Measurements from ENCODE around the gene LLGL2. TPM values are rescaled to one million over a fixed set of nuclear protein-coding genes. Genes with fewer than 3 reads are reported as not detected.
"Not testable (repeated sequence)": the region's sequence is repeated elsewhere in the genome, so short reads cannot be mapped to it uniquely, and the experiment has no call there.

The LLGL2 gene
- total RNA-seq, 2 donors from 2014 or later = 43.0 to 65.3 TPM

- no peaks in the 10 kb centered on the region for H3K27me3 ChIP-seq (replicated peaks; ENCODE audit: insufficient read depth)
- H3K4me3 ChIP-seq = no peak overlapping the region
- DNase-seq (ENCODE audit: low spot score) = no peak
- H3K36me3 ChIP-seq = no peaks in the 10 kb centered on the region
- intact Hi-C loops (cut with DNase I) = loop anchor here (5.0 to 10.0 kb wide), 3 partner anchors 92 to 226 kb away; no protein-coding TSS in a partner anchor
- peaks cover 4% of the 10 kb centered on the region for H3K4me1 ChIP-seq (replicated peaks)
- no peak overlapping the region for H3K27ac ChIP-seq
- H3K9me3 ChIP-seq = no peaks in the 10 kb centered on the region
- WGBS = 83% methylated on average over 9 of the region's 9 CpGs
- no peak for TF ChIP-seq CTCF (IDR thresholded peaks at IDR 0.05)
These were observed 6.4 kb upstream of the LLGL2 start for GRCh38 chr17:75518983-75519537.

- H3K27ac ChIP-seq; H3K36me3 ChIP-seq; H3K9me3 ChIP-seq; intact Hi-C loops (cut with DNase I); H3K27me3 ChIP-seq (replicated peaks; ENCODE audit: insufficient read depth); DNase-seq (ENCODE audit: low spot score); H3K4me1 ChIP-seq (replicated peaks); H3K4me3 ChIP-seq: not testable (repeated sequence)
- WGBS = 93% methylated on average over 8 of the region's 8 CpGs
These were observed 5.1 kb upstream of the LLGL2 start for GRCh38 chr17:75520413-75520812.

GRCh38 chr17:75521290-75521689 lies 4.2 kb upstream of the LLGL2 start:
- Histone ChIP-seq H3K4me3 (no peak overlapping the region), H3K36me3 (no peaks in the 10 kb centered on the region), H3K27ac (no peak overlapping the region), H3K9me3 (no peaks in the 10 kb centered on the region), H3K27me3 (replicated peaks; ENCODE audit: insufficient read depth) (no peaks in the 10 kb centered on the region), H3K4me1 (replicated peaks) (no peaks in the 10 kb centered on the region)
- intact Hi-C loops (cut with DNase I) = no loop called here
- DNase-seq (ENCODE audit: low spot score) = no peak
- WGBS = 89% methylated on average over 8 of the region's 8 CpGs
- no peak for TF ChIP-seq POLR2A (IDR thresholded peaks at IDR 0.05)
- TF ChIP-seq POLR2AphosphoS5 (IDR thresholded peaks at IDR 0.05) = no peak
- TF ChIP-seq CTCF (IDR thresholded peaks at IDR 0.05) = no peak

- TF ChIP-seq CTCF (IDR thresholded peaks at IDR 0.05) (no peak), POLR2AphosphoS5 (IDR thresholded peaks at IDR 0.05) (no peak), POLR2A (IDR thresholded peaks at IDR 0.05) (no peak)
- DNase-seq (ENCODE audit: low spot score) = no peak
- intact Hi-C loops (cut with DNase I) = no loop called here
- 90% methylated on average over 33 of the region's 33 CpGs for WGBS
- H3K9me3 ChIP-seq = no peaks in the 10 kb centered on the region
- peaks cover 4% of the 10 kb centered on the region for H3K4me1 ChIP-seq (replicated peaks)
- no peak overlapping the region for H3K27ac ChIP-seq
- H3K4me3 ChIP-seq = no peak overlapping the region
- H3K27me3 ChIP-seq (replicated peaks; ENCODE audit: insufficient read depth) = no peaks in the 10 kb centered on the region
- no peaks in the 10 kb centered on the region for H3K36me3 ChIP-seq
These were observed 3.4 kb upstream of the LLGL2 start for GRCh38 chr17:75521951-75522727.

GRCh38 chr17:75523647-75524046 lies 1.9 kb upstream of the LLGL2 start:
- no peak overlapping the region for H3K4me3 ChIP-seq
- H3K27me3 ChIP-seq (replicated peaks; ENCODE audit: insufficient read depth) = no peaks in the 10 kb centered on the region
- TF ChIP-seq CTCF (IDR thresholded peaks at IDR 0.05) (no peak), POLR2A (IDR thresholded peaks at IDR 0.05) (no peak), POLR2AphosphoS5 (IDR thresholded peaks at IDR 0.05) (no peak)
- DNase-seq (ENCODE audit: low spot score) = no peak
- H3K4me1 ChIP-seq (replicated peaks) = peaks cover 4% of the 10 kb centered on the region
- no peaks in the 10 kb centered on the region for H3K36me3 ChIP-seq
- no peaks in the 10 kb centered on the region for H3K9me3 ChIP-seq
- H3K27ac ChIP-seq = no peak overlapping the region
- intact Hi-C loops (cut with DNase I) = no loop called here
- 93% methylated on average over 7 of the region's 7 CpGs for WGBS
